ENCODE data around the gene KCNK7. TPM values are rescaled to one million over a fixed set of nuclear protein-coding genes. Genes with fewer than 3 reads are reported as not detected.

The KCNK7 gene
- total and polyA plus RNA-seq, 2 donors: 0.66 to 3.8 TPM

GRCh38 chr11:65630215-65630614 is 34.6 kb upstream of the KCNK7 start:
- H3K4me3 ChIP-seq (ENCODE audit: low read length in 2 of 2): no peak overlapping the region
- peaks cover 0 to 4% of the 10 kb centered on the region in 2 donors for H3K4me1 ChIP-seq (ENCODE audit: control insufficient read depth in 2 of 2, insufficient read depth in 2 of 2, low read length in 2 of 2)
- WGBS: 98% methylated on average over 11 of the region's 11 CpGs
- no peak overlapping the region for H3K27ac ChIP-seq (ENCODE audit: low read depth in 1 of 2, low read length in 1 of 2)
- DNase-seq (ENCODE audit: low read depth in 6 of 9, low spot score in 9 of 9): no peak
- no peaks in the 10 kb centered on the region for H3K27me3 ChIP-seq (ENCODE audit: control insufficient read depth in 2 of 2, insufficient read depth in 1 of 2, low read length in 1 of 2)
- H3K36me3 ChIP-seq (ENCODE audit: control insufficient read depth in 2 of 2, insufficient read depth in 2 of 2, low read length in 1 of 2): peaks cover 91 to 95% of the 10 kb centered on the region in 2 donors
- H3K9me3 ChIP-seq (ENCODE audit: control insufficient read depth in 2 of 2, insufficient read depth in 1 of 2, low read length in 1 of 2): no peaks in the 10 kb centered on the region

- H3K4me3 ChIP-seq (ENCODE audit: low read length in 2 of 2): no peak overlapping the region
- 99% methylated on average over 14 of the region's 14 CpGs for WGBS
- H3K9me3 ChIP-seq (ENCODE audit: control insufficient read depth in 2 of 2, insufficient read depth in 1 of 2, low read length in 1 of 2): no peaks in the 10 kb centered on the region
- H3K27me3 ChIP-seq (ENCODE audit: control insufficient read depth in 2 of 2, insufficient read depth in 1 of 2, low read length in 1 of 2): no peaks in the 10 kb centered on the region
- no peak overlapping the region for H3K27ac ChIP-seq (ENCODE audit: low read depth in 1 of 2, low read length in 1 of 2)
- DNase-seq (ENCODE audit: low read depth in 6 of 9, low spot score in 9 of 9): no peak
- H3K4me1 ChIP-seq (ENCODE audit: control insufficient read depth in 2 of 2, insufficient read depth in 2 of 2, low read length in 2 of 2): peaks cover 0 to 4% of the 10 kb centered on the region in 2 donors
- peaks cover 91 to 95% of the 10 kb centered on the region in 2 donors for H3K36me3 ChIP-seq (ENCODE audit: control insufficient read depth in 2 of 2, insufficient read depth in 2 of 2, low read length in 1 of 2)
These were observed 34.0 kb upstream of the KCNK7 start for GRCh38 chr11:65629579-65629978.

GRCh38 chr11:65627202-65627601 is 31.6 kb upstream of the KCNK7 start:
- DNase-seq (ENCODE audit: low read depth in 6 of 9, low spot score in 9 of 9): no peak
- Histone ChIP-seq H3K27ac (ENCODE audit: low read depth in 1 of 2, low read length in 1 of 2) (no peak overlapping the region), H3K4me3 (ENCODE audit: low read length in 2 of 2) (no peak overlapping the region), H3K9me3 (ENCODE audit: control insufficient read depth in 2 of 2, insufficient read depth in 1 of 2, low read length in 1 of 2) (no peaks in the 10 kb centered on the region), H3K4me1 (ENCODE audit: control insufficient read depth in 2 of 2, insufficient read depth in 2 of 2, low read length in 2 of 2) (no peaks in the 10 kb centered on the region), H3K27me3 (ENCODE audit: control insufficient read depth in 2 of 2, insufficient read depth in 1 of 2, low read length in 1 of 2) (no peaks in the 10 kb centered on the region), H3K36me3 (ENCODE audit: control insufficient read depth in 2 of 2, insufficient read depth in 2 of 2, low read length in 1 of 2) (peaks cover 94 to 98% of the 10 kb centered on the region in 2 donors)
- WGBS: 99% methylated on average over 13 of the region's 13 CpGs

GRCh38 chr11:65625628-65626342 is 30.2 kb upstream of the KCNK7 start:
- no peaks in the 10 kb centered on the region for H3K9me3 ChIP-seq (ENCODE audit: control insufficient read depth in 2 of 2, insufficient read depth in 1 of 2, low read length in 1 of 2)
- H3K4me3 ChIP-seq (ENCODE audit: low read length in 2 of 2): no peak overlapping the region
- no peak overlapping the region for H3K27ac ChIP-seq (ENCODE audit: low read depth in 1 of 2, low read length in 1 of 2)
- H3K4me1 ChIP-seq (ENCODE audit: control insufficient read depth in 2 of 2, insufficient read depth in 2 of 2, low read length in 2 of 2): no peaks in the 10 kb centered on the region
- WGBS: 82% methylated on average over 30 of the region's 30 CpGs
- DNase-seq (ENCODE audit: low read depth in 6 of 9, low spot score in 9 of 9): peak in 3 of 9 donors; percentile 33 to 58 (median 53)
- no peaks in the 10 kb centered on the region for H3K27me3 ChIP-seq (ENCODE audit: control insufficient read depth in 2 of 2, insufficient read depth in 1 of 2, low read length in 1 of 2)
- peaks cover 98% of the 10 kb centered on the region in 2 donors for H3K36me3 ChIP-seq (ENCODE audit: control insufficient read depth in 2 of 2, insufficient read depth in 2 of 2, low read length in 1 of 2)

- H3K27ac ChIP-seq (ENCODE audit: low read depth in 1 of 2, low read length in 1 of 2): no peak overlapping the region
- H3K4me1 ChIP-seq (ENCODE audit: control insufficient read depth in 2 of 2, insufficient read depth in 2 of 2, low read length in 2 of 2): no peaks in the 10 kb centered on the region
- no peaks in the 10 kb centered on the region for H3K9me3 ChIP-seq (ENCODE audit: control insufficient read depth in 2 of 2, insufficient read depth in 1 of 2, low read length in 1 of 2)
- H3K4me3 ChIP-seq (ENCODE audit: low read length in 2 of 2): no peak overlapping the region
- H3K27me3 ChIP-seq (ENCODE audit: control insufficient read depth in 2 of 2, insufficient read depth in 1 of 2, low read length in 1 of 2): no peaks in the 10 kb centered on the region
- 93% methylated on average over 30 of the region's 30 CpGs for WGBS
- DNase-seq (ENCODE audit: low read depth in 6 of 9, low spot score in 9 of 9): no peak
- H3K36me3 ChIP-seq (ENCODE audit: control insufficient read depth in 2 of 2, insufficient read depth in 2 of 2, low read length in 1 of 2): peaks cover 98% of the 10 kb centered on the region in 2 donors
These were observed 29.5 kb upstream of the KCNK7 start for GRCh38 chr11:65624931-65625627.

- H3K36me3 ChIP-seq (ENCODE audit: control insufficient read depth in 2 of 2, insufficient read depth in 2 of 2, low read length in 1 of 2): peaks cover 98% of the 10 kb centered on the region in 2 donors
- no peak overlapping the region for H3K4me3 ChIP-seq (ENCODE audit: low read length in 2 of 2)
- H3K27ac ChIP-seq (ENCODE audit: low read depth in 1 of 2, low read length in 1 of 2): no peak overlapping the region
- 99% methylated on average over 25 of the region's 25 CpGs for WGBS
- no peaks in the 10 kb centered on the region for H3K27me3 ChIP-seq (ENCODE audit: control insufficient read depth in 2 of 2, insufficient read depth in 1 of 2, low read length in 1 of 2)
- no peak for DNase-seq (ENCODE audit: low read depth in 6 of 9, low spot score in 9 of 9)
- no peaks in the 10 kb centered on the region for H3K9me3 ChIP-seq (ENCODE audit: control insufficient read depth in 2 of 2, insufficient read depth in 1 of 2, low read length in 1 of 2)
- no peaks in the 10 kb centered on the region for H3K4me1 ChIP-seq (ENCODE audit: control insufficient read depth in 2 of 2, insufficient read depth in 2 of 2, low read length in 2 of 2)
These were observed 28.4 kb upstream of the KCNK7 start for GRCh38 chr11:65623852-65624616.

- Histone ChIP-seq H3K9me3 (ENCODE audit: control insufficient read depth in 2 of 2, insufficient read depth in 1 of 2, low read length in 1 of 2) (no peaks in the 10 kb centered on the region), H3K36me3 (ENCODE audit: control insufficient read depth in 2 of 2, insufficient read depth in 2 of 2, low read length in 1 of 2) (peaks cover 98% of the 10 kb centered on the region in 2 donors), H3K27me3 (ENCODE audit: control insufficient read depth in 2 of 2, insufficient read depth in 1 of 2, low read length in 1 of 2) (no peaks in the 10 kb centered on the region), H3K4me3 (ENCODE audit: low read length in 2 of 2) (no peak overlapping the region), H3K4me1 (ENCODE audit: control insufficient read depth in 2 of 2, insufficient read depth in 2 of 2, low read length in 2 of 2) (no peaks in the 10 kb centered on the region), H3K27ac (ENCODE audit: low read depth in 1 of 2, low read length in 1 of 2) (no peak overlapping the region)
- DNase-seq (ENCODE audit: low read depth in 6 of 9, low spot score in 9 of 9): no peak
- 94% methylated on average over 14 of the region's 14 CpGs for WGBS
These were observed 27.6 kb upstream of the KCNK7 start for GRCh38 chr11:65623177-65623576.

GRCh38 chr11:65622011-65622410 is 26.4 kb upstream of the KCNK7 start:
- Histone ChIP-seq H3K9me3 (ENCODE audit: control insufficient read depth in 2 of 2, insufficient read depth in 1 of 2, low read length in 1 of 2) (no peaks in the 10 kb centered on the region), H3K36me3 (ENCODE audit: control insufficient read depth in 2 of 2, insufficient read depth in 2 of 2, low read length in 1 of 2) (peaks cover 98% of the 10 kb centered on the region in 2 donors), H3K4me3 (ENCODE audit: low read length in 2 of 2) (no peak overlapping the region), H3K27me3 (ENCODE audit: control insufficient read depth in 2 of 2, insufficient read depth in 1 of 2, low read length in 1 of 2) (no peaks in the 10 kb centered on the region), H3K27ac (ENCODE audit: low read depth in 1 of 2, low read length in 1 of 2) (no peak overlapping the region), H3K4me1 (ENCODE audit: control insufficient read depth in 2 of 2, insufficient read depth in 2 of 2, low read length in 2 of 2) (peaks cover 2 to 3% of the 10 kb centered on the region in 2 donors)
- no peak for DNase-seq (ENCODE audit: low read depth in 6 of 9, low spot score in 9 of 9)
- 97% methylated on average over 16 of the region's 16 CpGs for WGBS

- H3K27ac ChIP-seq (ENCODE audit: low read depth in 1 of 2, low read length in 1 of 2): no peak overlapping the region
- no peaks in the 10 kb centered on the region for H3K9me3 ChIP-seq (ENCODE audit: control insufficient read depth in 2 of 2, insufficient read depth in 1 of 2, low read length in 1 of 2)
- H3K36me3 ChIP-seq (ENCODE audit: control insufficient read depth in 2 of 2, insufficient read depth in 2 of 2, low read length in 1 of 2): peaks cover 93 to 94% of the 10 kb centered on the region in 2 donors
- H3K4me1 ChIP-seq (ENCODE audit: control insufficient read depth in 2 of 2, insufficient read depth in 2 of 2, low read length in 2 of 2): peaks cover 8% of the 10 kb centered on the region in 2 donors
- no peak for DNase-seq (ENCODE audit: low read depth in 6 of 9, low spot score in 9 of 9)
- WGBS: 99% methylated on average over 14 of the region's 14 CpGs
- no peak overlapping the region for H3K4me3 ChIP-seq (ENCODE audit: low read length in 2 of 2)
- no peaks in the 10 kb centered on the region for H3K27me3 ChIP-seq (ENCODE audit: control insufficient read depth in 2 of 2, insufficient read depth in 1 of 2, low read length in 1 of 2)
These were observed 25.9 kb upstream of the KCNK7 start for GRCh38 chr11:65621460-65621859.
